ENCODE results near the gene PRDX2.

DNA sequence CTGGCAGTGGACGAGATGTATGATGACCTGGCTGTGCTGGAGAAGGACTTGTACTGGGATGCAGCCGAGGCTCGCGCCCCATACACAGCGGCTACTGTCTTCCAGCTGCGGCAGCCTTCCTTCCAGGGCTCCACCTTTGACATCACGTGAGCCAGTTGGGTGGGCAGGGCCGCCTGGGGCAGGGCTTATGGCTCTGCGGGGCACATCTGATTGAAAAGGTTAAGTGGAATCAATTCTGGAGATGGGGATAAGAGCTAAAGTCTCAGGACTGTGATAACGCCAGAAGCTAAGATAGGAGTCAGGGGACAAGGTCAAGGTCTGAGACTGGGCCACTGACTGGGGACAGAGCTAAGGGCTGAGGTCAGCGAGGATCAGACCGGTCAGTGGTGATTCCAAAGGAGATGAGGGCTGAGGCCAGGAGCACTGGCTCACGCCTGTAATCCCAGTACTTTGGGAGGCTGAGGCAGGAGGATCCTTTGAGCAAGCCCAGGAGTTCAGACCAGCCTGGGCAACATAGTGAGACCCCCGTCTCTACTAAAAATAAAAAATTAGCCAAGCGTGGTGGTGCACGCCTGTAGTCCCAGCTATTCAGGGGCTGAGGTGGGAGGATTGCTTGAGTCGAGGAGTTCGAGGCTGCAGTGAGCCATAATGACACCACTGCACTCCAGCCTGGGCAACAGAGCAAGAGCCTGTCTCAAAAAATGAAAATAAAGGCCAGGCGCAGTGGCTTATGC is 45.3 kb downstream of the PRDX2 start:
- no peak for TF ChIP-seq RFX5 (IDR thresholded peaks at IDR 0.05; ENCODE audit: low read length)
- no peak for TF ChIP-seq ELF1 (IDR thresholded peaks at IDR 0.05)
- no peak for TF ChIP-seq REST (IDR thresholded peaks at IDR 0.05; ENCODE audit: low read depth, low read length)
